K562 (cell line): ENCODE data around the gene ITGAL. TPM values are rescaled to one million over a fixed set of nuclear protein-coding genes. Genes with fewer than 3 reads are reported as not detected.
"Not testable (repeated sequence)": the region's sequence is repeated elsewhere in the genome, so short reads cannot be mapped to it uniquely, and the experiment has no call there.

Source experiments
- ATAC-seq: fragments of 200-7000 bp; cut with Tn5 transposase; 3 replicates; pipeline ENCODE4 v1.9.1; 2020; ENCODE audit warnings: moderate library complexity
- BruUV-seq: library from RNA; stranded (reverse); fragments of 400-500 nt; replicated peaks from 2 replicates; lab custom pipeline; 2021; lab: Mats Ljungman, UMichigan
- CTCF ChIA-PET: fragments of 300-600 bp; formaldehyde crosslinking; extraction: SDS; loops from one replicate; lab custom pipeline; 2021; ENCODE audit warnings: low intra/inter-chr PET ratio; lab: Yijun Ruan, JAX
- POLR2A ChIA-PET: fragments of 300-600, 350-650 bp; sonication (Branson Sonifier 250); formaldehyde crosslinking; extraction: SDS; loops from one replicate; lab custom pipeline; 2021; ENCODE audit warnings: antibody characterized with exemption, inconsistent platforms; lab: Yijun Ruan, JAX
- DNase-seq, 4 experiments: peaks; one replicate each; pipeline versions ENCODE4 v3.0.0 to v3.0.0-alpha.2; 2011 to 2018; ENCODE audit warnings: low spot score in 3 of 4, mixed read lengths in 3 of 4; ENCODE audit errors: extremely low read depth in 1 of 4
- FAIRE-seq: peaks from 2 replicates; lab custom pipeline; 2011; peaks lifted over from hg19 to GRCh38; lab: Jason Lieb, UNC
- H2AFZ ChIP-seq: 2 replicates; pipeline ENCODE4 v1.6.0; 2011; ENCODE audit warnings: low read depth, low read length, control low read depth, inconsistent platforms
- H3K27ac ChIP-seq: fragments of 200-600 bp; 3 replicates; pipeline ENCODE4 v1.8.0; 2011; ENCODE audit warnings: low read depth, mild to moderate bottlenecking, control low read depth, inconsistent platforms, low read length, moderate library complexity, mixed read lengths; ENCODE audit errors: extremely low read depth
- H3K27me3 ChIP-seq, 2 experiments: fragments of 300-600 bp in 1 of 2; 2 replicates in 1 of 2; 3 replicates in 1 of 2; pipeline versions ENCODE4 v1.6.0 to v1.8.0; 2011; ENCODE audit warnings: inconsistent platforms in 2 of 2, low read length in 2 of 2, mild to moderate bottlenecking in 1 of 2, mixed read lengths in 1 of 2, moderate library complexity in 1 of 2; ENCODE audit not compliant: control insufficient read depth in 2 of 2, insufficient read depth in 2 of 2
- H3K36me3 ChIP-seq: fragments of 300-600 bp; 3 replicates; pipeline ENCODE4 v1.8.0; 2011; ENCODE audit warnings: mild to moderate bottlenecking, low read length, inconsistent platforms; ENCODE audit not compliant: control insufficient read depth, insufficient read depth
- H3K4me1 ChIP-seq, 2 experiments: fragments of 200-600 bp in 1 of 2; replicated peaks in 1 of 2; 2 replicates in 1 of 2; 3 replicates in 1 of 2; pipeline versions ENCODE4 v1.5.1 to v1.8.0; 2011; ENCODE audit warnings: inconsistent platforms in 2 of 2, low read length in 2 of 2, mild to moderate bottlenecking in 1 of 2, mixed read lengths in 1 of 2, moderate library complexity in 1 of 2; ENCODE audit not compliant: control insufficient read depth in 2 of 2, insufficient read depth in 2 of 2
- H3K4me2 ChIP-seq: 2 replicates; pipeline ENCODE4 v1.6.1; 2011; ENCODE audit warnings: low read length, control low read depth, inconsistent platforms, mixed read lengths; ENCODE audit not compliant: insufficient read depth
- H3K4me3 ChIP-seq: fragments of 200-600 bp; sonication (generic), shearing (Covaris generic); 2 replicates; pipeline ENCODE4 v1.5.1; 2016; ENCODE audit warnings: control low read depth, inconsistent platforms
- H3K79me2 ChIP-seq: fragments of 200-600 bp; 3 replicates; pipeline ENCODE4 v1.8.0; 2011; ENCODE audit warnings: low read length, inconsistent platforms; ENCODE audit not compliant: control insufficient read depth, insufficient read depth
- H3K9ac ChIP-seq, 2 experiments: 2 replicates each; pipeline versions ENCODE4 v1.6.0 to v1.6.1; 2011; ENCODE audit warnings: low read depth in 2 of 2, low read length in 2 of 2, control low read depth in 1 of 2, inconsistent platforms in 1 of 2, mild to moderate bottlenecking in 1 of 2, mixed read lengths in 1 of 2; ENCODE audit not compliant: insufficient read depth in 1 of 2
- H3K9me1 ChIP-seq: one replicate; pipeline ENCODE4 v1.6.0; 2011; ENCODE audit warnings: inconsistent platforms, mild to moderate bottlenecking, low read length, moderate library complexity; ENCODE audit not compliant: control insufficient read depth, insufficient read depth
- H3K9me3 ChIP-seq: replicated peaks from 2 replicates; pipeline ENCODE4 v1.5.1; 2011; ENCODE audit warnings: low read depth, low read length, inconsistent platforms; ENCODE audit not compliant: control insufficient read depth, insufficient read depth
- H4K20me1 ChIP-seq: replicated peaks from 2 replicates; pipeline ENCODE4 v1.6.1; 2011; ENCODE audit warnings: low read length, inconsistent platforms, mixed read lengths; ENCODE audit not compliant: control insufficient read depth, insufficient read depth
- PKNOX1 ChIP-seq: fragments of 450-650 bp; IDR thresholded peaks from 2 replicates; pipeline ENCODE4 v1.6.1; 2016
- RB1 ChIP-seq: fragments of 450-650 bp; IDR thresholded peaks from 2 replicates; pipeline ENCODE4 v1.6.1; 2017; ENCODE audit warnings: low read depth, mild to moderate bottlenecking
- WGBS: fragments of 100-300 bp; shearing (Covaris generic); methylation state at CpG from one replicate; pipeline ENCODE4 v1.1.6; 2016; ENCODE audit warnings: low coverage, mixed read lengths; ENCODE audit not compliant: insufficient coverage; ENCODE audit errors: missing lambda C conversion rate; 5-methylcytosine and 5-hydroxymethylcytosine counted together
- in situ Hi-C: fragments of 300-500 bp; cut with MboI; formaldehyde crosslinking; loops from 4 replicates; pipeline ENCODE4 v1.15.0; 2018; ENCODE audit warnings: inconsistent platforms, mixed read lengths
- intact Hi-C: fragments of 100-400 bp; cut with micrococcal nuclease; formaldehyde crosslinking; loops from 2 replicates; pipeline ENCODE4 v1.14.2; 2022
- polyA plus RNA-seq, 8 experiments: library from polyadenylated mRNA; depleted of rRNA in 4 of 8; stranded (reverse) in 5 of 8; unstranded in 3 of 8; fragments of >200 nt; fragmentation: Nextera tagmentation in 2 of 8; fragmentation: Illumina TruSeq in 1 of 8; extraction: Ambion mirVana in 2 of 8; extraction: Trizol in 1 of 8; gene quantifications; 2 replicates each; pipeline versions ENCODE4 v1.2.1 to v1.2.3, GENCODE V29; 2011 to 2014; ENCODE audit warnings: inconsistent platforms in 1 of 8, missing spikeins in 1 of 8
- total RNA-seq, 7 experiments: library from RNA; depleted of rRNA in 6 of 7; stranded (reverse); fragments of >200 nt in 6 of 7; fragmentation: Illumina TruSeq in 2 of 7; extraction: Trizol in 2 of 7; gene quantifications; 2 replicates each; pipeline versions ENCODE4 v1.2.1 to v1.2.3, GENCODE V29; 2011 to 2021; ENCODE audit warnings: low replicate concordance in 1 of 7

Gene ITGAL
- total and polyA plus RNA-seq, 9 of the 15 experiments (the other 6 are each of a cell fraction or from before 2014, with no cell fraction given) = 0.01 to 0.53 TPM; not detected in 7

- peaks cover 17% of the 10 kb centered on the region; the same call in 1 of the 3 replicates for H3K36me3 ChIP-seq
- 40% methylated on average over 10 of the region's 11 CpGs for WGBS
Measured at GRCh38 chr16:30521873-30522641, 49.5 kb downstream of the ITGAL start.

GRCh38 chr16:30522702-30523463 is 50.3 kb downstream of the ITGAL start:
- CTCF ChIA-PET = interaction anchor here (0.6 kb wide), 1 partner anchor 89 kb away, joined by 3 read pairs; no protein-coding TSS in a partner anchor
- ATAC-seq, in situ Hi-C loops, H3K9ac ChIP-seq, H3K27me3 ChIP-seq, H3K9me1 ChIP-seq, H3K9me3 ChIP-seq, H4K20me1 ChIP-seq, H3K4me3 ChIP-seq, BruUV-seq, intact Hi-C loops, H3K27ac ChIP-seq, H2AFZ ChIP-seq, H3K4me2 ChIP-seq, FAIRE-seq, DNase-seq: not testable (repeated sequence)
- Histone ChIP-seq H3K4me1 (peaks cover 21 to 47% of the 10 kb centered on the region in 2 experiments; a peak in 4 of 5 replicates), H3K79me2 (peaks cover 19% of the 10 kb centered on the region), H3K36me3 (peaks cover 17% of the 10 kb centered on the region; the same call in 1 of the 3 replicates)
- WGBS = 90% methylated on average over 12 of the region's 12 CpGs
- POLR2A ChIA-PET = interaction anchor here (0.5 to 4.3 kb wide), 4 partner anchors 13 to 78 kb away, joined by 3 to 16 read pairs (median 4); no protein-coding TSS in a partner anchor

More at GRCh38 chr16:30521873-30522641, 49.5 kb downstream of the ITGAL start:
- H4K20me1 ChIP-seq = no peaks in the 10 kb centered on the region
- H3K4me1 ChIP-seq = peaks cover 16 to 43% of the 10 kb centered on the region in 2 experiments; a peak in 4 of 5 replicates
- H3K4me3 ChIP-seq = no peak overlapping the region
- DNase-seq (no peak), ATAC-seq (no peak)
- CTCF ChIA-PET = no interaction called here
- intact Hi-C loops = no loop called here
- peaks cover 4% of the 10 kb centered on the region for H3K9me1 ChIP-seq
- no TSS peak for BruUV-seq
- no peaks in the 10 kb centered on the region for H3K27me3 ChIP-seq
- no peak overlapping the region for H3K4me2 ChIP-seq
- H2AFZ ChIP-seq = peak overlapping the region; percentile 50
- TF ChIP-seq RB1 (no peak), PKNOX1 (peak; percentile 31; the same call in 1 of the 2 replicates)
- TF ChIP-seq, all 486 proteins: peak for 1
- in situ Hi-C loops = no loop called here
- peaks cover 19% of the 10 kb centered on the region for H3K79me2 ChIP-seq
- peak overlapping the region in 1 of 2 experiments; percentile 28; a peak in 1 of 4 replicates for H3K9ac ChIP-seq
- POLR2A ChIA-PET = interaction anchor here (0.6 to 4.3 kb wide), 5 partner anchors 14 to 82 kb away, joined by 3 to 16 read pairs (median 3); no protein-coding TSS in a partner anchor
- no peaks in the 10 kb centered on the region for H3K9me3 ChIP-seq
- no peak for FAIRE-seq
- no peak overlapping the region for H3K27ac ChIP-seq
